Esophagus muscularis mucosa (tissue), 4 donors: ENCODE results near the gene MTM1. TPM values are rescaled to one million over a fixed set of nuclear protein-coding genes. Genes with fewer than 3 reads are reported as not detected.

Experiments used
- DNase-seq: peaks from one replicate; pipeline ENCODE4 v3.0.0-alpha.2; 2017; ENCODE audit errors: extremely low spot score
- H3K27ac ChIP-seq, 4 donors: fragments of 200-600 bp; sonication (generic); replicated peaks in 1 of 4; 1 replicate in 3 of 4; 2 replicates in 1 of 4; pipeline ENCODE4 v1.5.1; 2016 to 2019; ENCODE audit warnings: mild to moderate bottlenecking in 1 of 4
- H3K27me3 ChIP-seq, 4 donors: fragments of 200-600 bp; sonication (generic); one replicate each; pipeline versions ENCODE4 v1.5.1 to v1.6.0; 2016 to 2019
- H3K36me3 ChIP-seq, 4 donors: fragments of 200-600 bp; sonication (generic); one replicate each; pipeline ENCODE4 v1.5.1; 2016 to 2019
- H3K4me1 ChIP-seq, 4 donors: fragments of 200-600 bp; sonication (generic); one replicate each; pipeline ENCODE4 v1.5.1; 2016 to 2019
- H3K4me3 ChIP-seq, 4 donors: fragments of 200-600 bp; sonication (generic); 1 replicate in 2 of 4; 2 replicates in 2 of 4; pipeline ENCODE4 v1.5.1; 2016 to 2019; ENCODE audit warnings: mild to moderate bottlenecking in 4 of 4, moderate library complexity in 1 of 4
- H3K9me3 ChIP-seq, 4 donors: fragments of 200-600 bp; sonication (generic); 1 replicate in 3 of 4; 2 replicates in 1 of 4; pipeline ENCODE4 v1.5.1; 2016 to 2019
- CTCF ChIP-seq, 3 experiments: fragments of 200-600 bp in 2 of 3; fragments of 450-650 bp in 1 of 3; sonication (generic) in 2 of 3; IDR thresholded peaks; one replicate each; pipeline ENCODE4 v1.5.1; 2017 to 2019; ENCODE audit warnings: antibody characterized with exemption in 3 of 3, mild to moderate bottlenecking in 2 of 3, moderate library complexity in 1 of 3
- EP300 ChIP-seq: sonication (generic); formaldehyde crosslinking; IDR thresholded peaks from one replicate; pipeline ENCODE4 v1.6.1; 2017; ENCODE audit warnings: antibody characterized with exemption
- POLR2A ChIP-seq: fragments of 450-650 bp; IDR thresholded peaks from one replicate; pipeline ENCODE4 v1.6.1; 2017; ENCODE audit warnings: antibody characterized with exemption, moderate library complexity, mild to moderate bottlenecking, low read depth
- POLR2AphosphoS5 ChIP-seq, 2 donors: sonication (generic); formaldehyde crosslinking; IDR thresholded peaks; one replicate each; pipeline ENCODE4 v1.6.1; 2017; ENCODE audit warnings: antibody characterized with exemption in 2 of 2
- WGBS: methylation state at CpG from one replicate; pipeline ENCODE4 v1.1.5; 2018; 5-methylcytosine and 5-hydroxymethylcytosine counted together
- intact Hi-C: fragments of 100-400 bp; cut with DNase I; formaldehyde crosslinking; loops from one replicate; pipeline ENCODE4 v1.15.1; 2023
- total RNA-seq, 4 donors: library from RNA; depleted of rRNA; stranded (reverse); fragments of >200 nt; gene quantifications; one replicate each; pipeline versions ENCODE4 v1.1.0 to v1.2.1, GENCODE V29; 2016

Gene MTM1
- total RNA-seq, 4 donors from 2014 or later: 7.9 to 15.5 (median 11.4) TPM

- intact Hi-C loops: no loop called here
These were observed 95.9 kb downstream of the MTM1 start for GRCh38 chrX:150664290-150664689.

GRCh38 chrX:150676221-150676620 lies 107.8 kb downstream of the MTM1 start:
- Histone ChIP-seq H3K36me3 (peaks cover 0 to 6% (median 0%) of the 10 kb centered on the region in 4 donors), H3K4me1 (no peaks in the 10 kb centered on the region), H3K4me3 (no peak overlapping the region), H3K9me3 (peaks cover 0 to 4% (median 0%) of the 10 kb centered on the region in 4 donors), H3K27ac (no peak overlapping the region), H3K27me3 (no peaks in the 10 kb centered on the region)
- WGBS: 61% methylated on average over 2 of the region's 2 CpGs
- no peak for DNase-seq
- intact Hi-C loops: no loop called here
- TF ChIP-seq CTCF (IDR thresholded peaks at IDR 0.05) (no peak), EP300 (no peak), POLR2AphosphoS5 (IDR thresholded peaks at IDR 0.05) (no peak), POLR2A (no peak)

More at GRCh38 chrX:150664290-150664689, 95.9 kb downstream of the MTM1 start:
- TF ChIP-seq POLR2AphosphoS5 (IDR thresholded peaks at IDR 0.05) (peak in 1 of 2 donors; percentile 44), POLR2A (no peak), EP300 (no peak)
- peaks cover 0 to 15% (median 6%) of the 10 kb centered on the region in 4 donors for H3K4me1 ChIP-seq
- peaks cover 0 to 29% (median 15%) of the 10 kb centered on the region in 4 donors for H3K36me3 ChIP-seq
- H3K9me3 ChIP-seq: no peaks in the 10 kb centered on the region
- no peaks in the 10 kb centered on the region for H3K27me3 ChIP-seq
- no peak overlapping the region for H3K27ac ChIP-seq
- no peak for DNase-seq
- no peak overlapping the region for H3K4me3 ChIP-seq
- 26% methylated on average over 2 of the region's 2 CpGs for WGBS

GRCh38 chrX:150680974-150681373 lies 112.6 kb downstream of the MTM1 start:
- 51% methylated on average over 7 of the region's 7 CpGs for WGBS
- peak in 2 of 3 experiments; percentile 14 to 29 for TF ChIP-seq CTCF (IDR thresholded peaks at IDR 0.05)
- TF ChIP-seq POLR2A: no peak
- intact Hi-C loops: no loop called here
- H3K36me3 ChIP-seq: no peaks in the 10 kb centered on the region
- H3K4me1 ChIP-seq: no peaks in the 10 kb centered on the region
- no peak overlapping the region for H3K27ac ChIP-seq
- no peak overlapping the region for H3K4me3 ChIP-seq
- peaks cover 0 to 4% (median 0%) of the 10 kb centered on the region in 4 donors for H3K9me3 ChIP-seq
- DNase-seq: no peak
- no peaks in the 10 kb centered on the region for H3K27me3 ChIP-seq

GRCh38 chrX:150683112-150683511 lies 114.7 kb downstream of the MTM1 start:
- 91% methylated on average over 3 of the region's 3 CpGs for WGBS
- no peak overlapping the region for H3K4me3 ChIP-seq
- H3K27ac ChIP-seq: no peak overlapping the region
- intact Hi-C loops: no loop called here
- H3K27me3 ChIP-seq: no peaks in the 10 kb centered on the region
- H3K9me3 ChIP-seq: no peaks in the 10 kb centered on the region
- no peaks in the 10 kb centered on the region for H3K4me1 ChIP-seq
- TF ChIP-seq POLR2A: no peak
- no peak for TF ChIP-seq POLR2AphosphoS5 (IDR thresholded peaks at IDR 0.05)
- no peak for TF ChIP-seq EP300
- TF ChIP-seq CTCF (IDR thresholded peaks at IDR 0.05): no peak
- no peaks in the 10 kb centered on the region for H3K36me3 ChIP-seq
- no peak for DNase-seq

GRCh38 chrX:150683536-150684146 lies 115.2 kb downstream of the MTM1 start:
- intact Hi-C loops: no loop called here
- no peak for DNase-seq
- 44% methylated on average over 7 of the region's 7 CpGs for WGBS
- Histone ChIP-seq H3K36me3 (no peaks in the 10 kb centered on the region), H3K9me3 (no peaks in the 10 kb centered on the region), H3K4me1 (no peaks in the 10 kb centered on the region), H3K27me3 (no peaks in the 10 kb centered on the region), H3K27ac (no peak overlapping the region), H3K4me3 (no peak overlapping the region)
- TF ChIP-seq POLR2A (no peak), CTCF (IDR thresholded peaks at IDR 0.05) (peak in 2 of 3 experiments; percentile 26 to 51)
